Keratinocyte (primary cell): ENCODE measurements around the gene RPL31. TPM values are rescaled to one million over a fixed set of nuclear protein-coding genes. Genes with fewer than 3 reads are reported as not detected.

Experiments used
- DNase-seq: peaks from one replicate; pipeline ENCODE4 v3.0.0-alpha.2; 2011; ENCODE audit warnings: low read depth, missing footprints, low spot score
- FAIRE-seq: peaks from 2 replicates; lab custom pipeline; 2011; peaks lifted over from hg19 to GRCh38; lab: Jason Lieb, UNC
- H2AFZ ChIP-seq: 2 replicates; pipeline ENCODE4 v1.6.0; 2012; ENCODE audit warnings: low read length, control low read depth, inconsistent platforms; ENCODE audit not compliant: control insufficient read depth
- H3K27ac ChIP-seq: 2 replicates; pipeline ENCODE4 v1.5.1; 2011; ENCODE audit warnings: low read length; ENCODE audit not compliant: control insufficient read depth, insufficient read depth
- H3K27me3 ChIP-seq: 3 replicates; pipeline ENCODE4 v1.6.0; 2011; ENCODE audit warnings: low read length; ENCODE audit not compliant: control insufficient read depth, insufficient read depth; ENCODE audit errors: extremely low read depth
- H3K36me3 ChIP-seq, 2 experiments: 2 replicates in 1 of 2; 3 replicates in 1 of 2; pipeline ENCODE4 v1.5.1; 2011; ENCODE audit warnings: low read length in 2 of 2, mild to moderate bottlenecking in 1 of 2; ENCODE audit not compliant: control insufficient read depth in 2 of 2, insufficient read depth in 2 of 2; ENCODE audit errors: extremely low read depth in 1 of 2
- H3K4me1 ChIP-seq: 3 replicates; pipeline ENCODE4 v1.5.1; 2011; ENCODE audit warnings: low read length; ENCODE audit not compliant: control insufficient read depth, insufficient read depth; ENCODE audit errors: extremely low read depth
- H3K4me2 ChIP-seq: 3 replicates; pipeline ENCODE4 v1.6.0; 2011; ENCODE audit warnings: low read depth, low read length; ENCODE audit not compliant: control insufficient read depth, insufficient read depth; ENCODE audit errors: extremely low read depth
- H3K4me3 ChIP-seq, 3 experiments: fragments of 200-600 bp in 1 of 3; sonication (generic) in 1 of 3; 2 replicates in 2 of 3; 3 replicates in 1 of 3; pipeline ENCODE4 v1.5.1; 2011 to 2016; ENCODE audit warnings: low read length in 3 of 3, mild to moderate bottlenecking in 3 of 3, control low read depth in 2 of 3, inconsistent platforms in 1 of 3, low read depth in 1 of 3, mixed read lengths in 1 of 3, mixed run types in 1 of 3, moderate library complexity in 1 of 3; ENCODE audit not compliant: control insufficient read depth in 2 of 3, insufficient read depth in 2 of 3; ENCODE audit errors: extremely low read depth in 1 of 3
- H3K79me2 ChIP-seq: 2 replicates; pipeline ENCODE4 v1.6.0; 2012; ENCODE audit warnings: low read length; ENCODE audit not compliant: control insufficient read depth, insufficient read depth
- H3K9ac ChIP-seq: 3 replicates; pipeline ENCODE4 v1.6.0; 2011; ENCODE audit warnings: low read length; ENCODE audit not compliant: control insufficient read depth, insufficient read depth; ENCODE audit errors: extremely low read depth
- H3K9me1 ChIP-seq: 3 replicates; pipeline ENCODE4 v1.6.0; 2011; ENCODE audit warnings: low read length; ENCODE audit not compliant: control insufficient read depth, insufficient read depth; ENCODE audit errors: extremely low read depth
- H3K9me3 ChIP-seq: 2 replicates; pipeline ENCODE4 v1.5.1; 2012; ENCODE audit warnings: low read depth, low read length; ENCODE audit not compliant: control insufficient read depth
- H4K20me1 ChIP-seq: 3 replicates; pipeline ENCODE4 v1.6.0; 2011; ENCODE audit warnings: low read length; ENCODE audit not compliant: control insufficient read depth, insufficient read depth; ENCODE audit errors: extremely low read depth
- EZH2 ChIP-seq: IDR thresholded peaks from one replicate; pipeline ENCODE4 v1.6.1; 2012; ENCODE audit warnings: inconsistent platforms, mild to moderate bottlenecking, low read length, moderate library complexity
- dilution Hi-C: fragments of 300-500 bp; cut with MboI; formaldehyde crosslinking; loops from one replicate; pipeline ENCODE4 v1.7.0; 2020; ENCODE audit warnings: low sequenced_read_pairs; ENCODE audit not compliant: extremely low pct_ligation_motif_present
- polyA plus RNA-seq, 5 experiments: library from polyadenylated mRNA; depleted of rRNA in 3 of 5; stranded (reverse) in 3 of 5; stranded (forward) in 1 of 5; unstranded in 1 of 5; fragments of >200 nt; gene quantifications; 1 replicate in 1 of 5; 2 replicates in 3 of 5; 3 replicates in 1 of 5; pipeline versions ENCODE4 v1.2.1 to v1.2.3, GENCODE V29; 2011 to 2012; ENCODE audit warnings: missing spikeins in 2 of 5, low read depth in 1 of 5, low replicate concordance in 1 of 5
- TF ChIP-seq, protein P1 (sequence below), 3 experiments: IDR thresholded peaks in 1 of 3; conservative IDR thresholded peaks in 1 of 3; optimal IDR thresholded peaks in 1 of 3; 2 replicates in 2 of 3; 3 replicates in 1 of 3; pipeline versions ENCODE3 to v1.5.1; 2011; ENCODE audit warnings: low read length in 3 of 3, mild to moderate bottlenecking in 3 of 3, moderate library complexity in 2 of 3, control low read depth in 1 of 3, inconsistent platforms in 1 of 3; ENCODE audit not compliant: insufficient read depth in 2 of 3; ENCODE audit errors: extremely low read depth in 1 of 3

RPL31 gene
- polyA plus RNA-seq, 1 donor (not counting 4 experiments of a cell fraction or from before 2014, with no cell fraction given), result 2,795 TPM

DNA sequence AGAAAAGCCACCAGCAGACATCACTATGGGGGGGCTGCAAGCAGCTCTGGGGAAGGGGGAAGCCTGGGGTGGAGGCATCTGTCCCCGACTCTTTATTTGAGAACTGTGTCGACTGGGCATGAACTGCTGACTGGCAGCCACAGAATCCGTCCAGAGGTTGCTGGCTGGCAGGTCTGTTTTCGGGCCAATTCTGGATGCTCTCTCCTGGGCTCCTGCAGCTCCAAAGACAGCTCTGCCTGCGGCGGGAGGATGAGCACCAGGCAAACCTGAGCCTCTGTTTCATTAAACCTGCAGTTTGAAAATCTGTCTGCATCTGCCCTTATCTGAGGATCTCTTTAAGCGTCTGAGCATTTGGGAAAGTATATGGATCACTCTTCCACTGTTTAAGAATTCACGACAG is 34.4 kb upstream of the RPL31 start:
- Histone ChIP-seq H3K27me3 (no peaks in the 10 kb centered on the region), H3K9ac (no peak overlapping the region), H3K4me2 (no peak overlapping the region), H3K4me1 (no peaks in the 10 kb centered on the region), H2AFZ (no peak overlapping the region), H4K20me1 (no peaks in the 10 kb centered on the region), H3K36me3 (peaks cover 10 to 33% of the 10 kb centered on the region in 2 experiments), H3K27ac (no peak overlapping the region), H3K79me2 (no peaks in the 10 kb centered on the region), H3K9me3 (no peaks in the 10 kb centered on the region), H3K4me3 (no peak overlapping the region), H3K9me1 (no peaks in the 10 kb centered on the region)
- no peak for DNase-seq
- dilution Hi-C loops, result no loop called here
- FAIRE-seq, result no peak
- no peak for TF ChIP-seq EZH2
- TF ChIP-seq, protein P1, sequence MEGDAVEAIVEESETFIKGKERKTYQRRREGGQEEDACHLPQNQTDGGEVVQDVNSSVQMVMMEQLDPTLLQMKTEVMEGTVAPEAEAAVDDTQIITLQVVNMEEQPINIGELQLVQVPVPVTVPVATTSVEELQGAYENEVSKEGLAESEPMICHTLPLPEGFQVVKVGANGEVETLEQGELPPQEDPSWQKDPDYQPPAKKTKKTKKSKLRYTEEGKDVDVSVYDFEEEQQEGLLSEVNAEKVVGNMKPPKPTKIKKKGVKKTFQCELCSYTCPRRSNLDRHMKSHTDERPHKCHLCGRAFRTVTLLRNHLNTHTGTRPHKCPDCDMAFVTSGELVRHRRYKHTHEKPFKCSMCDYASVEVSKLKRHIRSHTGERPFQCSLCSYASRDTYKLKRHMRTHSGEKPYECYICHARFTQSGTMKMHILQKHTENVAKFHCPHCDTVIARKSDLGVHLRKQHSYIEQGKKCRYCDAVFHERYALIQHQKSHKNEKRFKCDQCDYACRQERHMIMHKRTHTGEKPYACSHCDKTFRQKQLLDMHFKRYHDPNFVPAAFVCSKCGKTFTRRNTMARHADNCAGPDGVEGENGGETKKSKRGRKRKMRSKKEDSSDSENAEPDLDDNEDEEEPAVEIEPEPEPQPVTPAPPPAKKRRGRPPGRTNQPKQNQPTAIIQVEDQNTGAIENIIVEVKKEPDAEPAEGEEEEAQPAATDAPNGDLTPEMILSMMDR (optimal IDR thresholded peaks at IDR 0.05 in 1 of 3, IDR thresholded peaks at IDR 0.05 in 1 of 3, conservative IDR thresholded peaks at IDR 0.05 in 1 of 3; ENCODE audit: extremely low read depth in 1 of 3, insufficient read depth in 2 of 3, low read length in 3 of 3), result no peak

DNA sequence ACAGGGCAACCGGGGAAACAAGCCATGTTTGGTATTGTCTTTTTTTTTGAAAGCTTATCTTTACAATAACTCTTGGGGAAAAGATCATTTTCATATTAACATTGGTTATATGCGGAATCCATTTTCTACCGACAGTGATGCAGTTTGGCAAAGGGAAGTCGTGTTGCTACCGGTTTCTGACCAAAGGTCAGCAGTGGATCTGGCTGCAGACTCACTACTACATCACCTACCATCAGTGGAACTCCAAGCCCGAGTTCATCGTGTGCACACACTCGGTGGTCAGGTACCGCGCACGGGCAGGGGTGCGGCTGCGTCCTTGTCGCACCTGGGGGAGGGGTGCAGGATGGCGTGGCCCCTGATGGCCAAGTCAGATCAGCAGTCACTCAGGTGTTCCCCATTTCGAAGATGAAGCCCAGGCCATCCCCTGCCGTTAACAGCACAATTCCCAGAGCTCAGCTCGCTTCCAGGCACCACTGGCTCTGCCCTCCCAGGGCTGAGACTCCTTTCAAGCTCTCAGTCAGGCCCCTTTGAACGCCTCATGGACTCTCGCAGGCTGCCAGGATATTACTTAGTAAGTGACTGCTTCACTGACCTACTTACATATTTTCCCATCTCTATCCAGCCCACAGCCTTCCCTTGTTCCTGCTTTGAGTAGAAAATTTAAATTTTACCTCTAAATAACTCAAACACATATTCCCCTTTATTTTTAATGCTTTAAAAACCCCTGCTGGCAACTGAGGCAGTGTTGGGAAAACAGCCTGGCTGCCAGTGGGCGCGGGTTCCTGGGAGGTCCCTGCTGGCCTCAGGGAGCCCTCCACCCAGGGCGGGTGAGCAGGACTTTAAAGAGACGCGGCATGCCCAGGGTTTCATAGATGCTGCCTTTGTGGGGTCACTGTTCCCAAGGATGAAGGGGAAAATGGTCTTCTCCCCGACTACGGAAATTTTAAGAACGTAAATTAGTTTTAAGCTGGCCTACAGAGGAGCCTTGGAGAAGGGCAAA is 33.6 kb upstream of the RPL31 start:
- no peaks in the 10 kb centered on the region for H3K27me3 ChIP-seq
- H3K4me2 ChIP-seq, result no peak overlapping the region
- no peak for FAIRE-seq
- dilution Hi-C loops, result no loop called here
- no peak overlapping the region for H3K27ac ChIP-seq
- no peak overlapping the region for H2AFZ ChIP-seq
- no peak overlapping the region for H3K4me3 ChIP-seq
- peaks cover 14 to 36% of the 10 kb centered on the region in 2 experiments for H3K36me3 ChIP-seq
- no peaks in the 10 kb centered on the region for H3K79me2 ChIP-seq
- no peak for TF ChIP-seq EZH2
- TF ChIP-seq, protein P1 (optimal IDR thresholded peaks at IDR 0.05 in 1 of 3, IDR thresholded peaks at IDR 0.05 in 1 of 3, conservative IDR thresholded peaks at IDR 0.05 in 1 of 3; ENCODE audit: extremely low read depth in 1 of 3, insufficient read depth in 2 of 3, low read length in 3 of 3), result no peak
- H3K9ac ChIP-seq, result no peak overlapping the region
- H3K9me3 ChIP-seq, result no peaks in the 10 kb centered on the region
- no peaks in the 10 kb centered on the region for H3K4me1 ChIP-seq
- no peaks in the 10 kb centered on the region for H3K9me1 ChIP-seq
- DNase-seq, result no peak
- H4K20me1 ChIP-seq, result no peaks in the 10 kb centered on the region
